ENCODE data around the gene EP400. TPM values are rescaled to one million over a fixed set of nuclear protein-coding genes. Genes with fewer than 3 reads are reported as not detected.

The EP400 gene
- polyA plus RNA-seq, 1 donor (not counting 4 experiments of a cell fraction or from before 2014, with no cell fraction given): 4.1 TPM

- no peaks in the 10 kb centered on the region for H3K9me1 ChIP-seq (ENCODE audit: control insufficient read depth, extremely low read depth, insufficient read depth, low read length)
- H3K9ac ChIP-seq (ENCODE audit: control insufficient read depth, extremely low read depth, insufficient read depth, low read length): no peak overlapping the region
- no peak overlapping the region for H3K4me3 ChIP-seq (ENCODE audit: control insufficient read depth in 2 of 3, extremely low read depth in 1 of 3, insufficient read depth in 2 of 3, low read depth in 1 of 3, low read length in 3 of 3)
- DNase-seq (ENCODE audit: low read depth, low spot score): no peak
- H3K36me3 ChIP-seq (ENCODE audit: control insufficient read depth in 2 of 2, extremely low read depth in 1 of 2, insufficient read depth in 2 of 2, low read length in 2 of 2): peaks cover 18 to 19% of the 10 kb centered on the region in 2 experiments
- H4K20me1 ChIP-seq (ENCODE audit: control insufficient read depth, extremely low read depth, insufficient read depth, low read length): peaks cover 3% of the 10 kb centered on the region
- dilution Hi-C loops (cut with MboI; ENCODE audit: extremely low pct_ligation_motif_present, low sequenced_read_pairs): no loop called here
- H3K27ac ChIP-seq (ENCODE audit: control insufficient read depth, insufficient read depth, low read length): no peak overlapping the region
- H3K79me2 ChIP-seq (ENCODE audit: control insufficient read depth, insufficient read depth, low read length): peaks cover 30% of the 10 kb centered on the region
- H3K9me3 ChIP-seq (ENCODE audit: control insufficient read depth, low read depth, low read length): no peaks in the 10 kb centered on the region
- no peak overlapping the region for H2AFZ ChIP-seq (ENCODE audit: control insufficient read depth, low read length)
- no peaks in the 10 kb centered on the region for H3K27me3 ChIP-seq (ENCODE audit: control insufficient read depth, extremely low read depth, insufficient read depth, low read length)
- no peak overlapping the region for H3K4me2 ChIP-seq (ENCODE audit: control insufficient read depth, extremely low read depth, insufficient read depth, low read depth, low read length)
- no peak for FAIRE-seq
- H3K4me1 ChIP-seq (ENCODE audit: control insufficient read depth, extremely low read depth, insufficient read depth, low read length): no peaks in the 10 kb centered on the region
- TF ChIP-seq EZH2 (IDR thresholded peaks at IDR 0.05; ENCODE audit: low read length) (no peak), CTCF (optimal IDR thresholded peaks at IDR 0.05 in 1 of 3, IDR thresholded peaks at IDR 0.05 in 1 of 3, conservative IDR thresholded peaks at IDR 0.05 in 1 of 3; ENCODE audit: extremely low read depth in 1 of 3, insufficient read depth in 2 of 3, low read length in 3 of 3) (no peak)
Observed at GRCh38 chr12:131980263-131980662, 30.5 kb downstream of the EP400 start.

GRCh38 chr12:131981388-131981787, 31.6 kb downstream of the EP400 start:
- no peak overlapping the region for H3K4me3 ChIP-seq (ENCODE audit: control insufficient read depth in 2 of 3, extremely low read depth in 1 of 3, insufficient read depth in 2 of 3, low read depth in 1 of 3, low read length in 3 of 3)
- DNase-seq (ENCODE audit: low read depth, low spot score): no peak
- no peak for TF ChIP-seq CTCF (optimal IDR thresholded peaks at IDR 0.05 in 1 of 3, IDR thresholded peaks at IDR 0.05 in 1 of 3, conservative IDR thresholded peaks at IDR 0.05 in 1 of 3; ENCODE audit: extremely low read depth in 1 of 3, insufficient read depth in 2 of 3, low read length in 3 of 3)
- TF ChIP-seq EZH2 (IDR thresholded peaks at IDR 0.05; ENCODE audit: low read length): no peak
- H4K20me1 ChIP-seq (ENCODE audit: control insufficient read depth, extremely low read depth, insufficient read depth, low read length): peaks cover 3% of the 10 kb centered on the region
- no peaks in the 10 kb centered on the region for H3K4me1 ChIP-seq (ENCODE audit: control insufficient read depth, extremely low read depth, insufficient read depth, low read length)
- peaks cover 20% of the 10 kb centered on the region for H3K79me2 ChIP-seq (ENCODE audit: control insufficient read depth, insufficient read depth, low read length)
- H3K9ac ChIP-seq (ENCODE audit: control insufficient read depth, extremely low read depth, insufficient read depth, low read length): no peak overlapping the region
- H3K27me3 ChIP-seq (ENCODE audit: control insufficient read depth, extremely low read depth, insufficient read depth, low read length): no peaks in the 10 kb centered on the region
- H3K4me2 ChIP-seq (ENCODE audit: control insufficient read depth, extremely low read depth, insufficient read depth, low read depth, low read length): no peak overlapping the region
- FAIRE-seq: no peak
- H3K9me1 ChIP-seq (ENCODE audit: control insufficient read depth, extremely low read depth, insufficient read depth, low read length): no peaks in the 10 kb centered on the region
- dilution Hi-C loops (cut with MboI; ENCODE audit: extremely low pct_ligation_motif_present, low sequenced_read_pairs): no loop called here
- H3K9me3 ChIP-seq (ENCODE audit: control insufficient read depth, low read depth, low read length): no peaks in the 10 kb centered on the region
- peaks cover 20 to 23% of the 10 kb centered on the region in 2 experiments for H3K36me3 ChIP-seq (ENCODE audit: control insufficient read depth in 2 of 2, extremely low read depth in 1 of 2, insufficient read depth in 2 of 2, low read length in 2 of 2)
- H3K27ac ChIP-seq (ENCODE audit: control insufficient read depth, insufficient read depth, low read length): no peak overlapping the region
- H2AFZ ChIP-seq (ENCODE audit: control insufficient read depth, low read length): no peak overlapping the region
